HCT116 (cell line): ENCODE results near the gene MYO1F. TPM values are rescaled to one million over a fixed set of nuclear protein-coding genes. Genes with fewer than 3 reads are reported as not detected.

Source experiments
- ATAC-seq: fragments of 200-7000 bp; cut with Tn5 transposase; 2 replicates; pipeline ENCODE4 v1.9.1; 2020; ENCODE audit warnings: mild to moderate bottlenecking, moderate library complexity
- BruUV-seq: library from RNA; stranded (reverse); fragments of 400-500 nt; replicated peaks from 2 replicates; lab custom pipeline; 2021; lab: Mats Ljungman, UMichigan
- CTCF ChIA-PET: fragments of 300-600 bp; sonication (Branson Sonifier 250); formaldehyde crosslinking; loops from one replicate; lab custom pipeline; 2021; ENCODE audit warnings: antibody characterized with exemption; lab: Charles Lee
- POLR2A ChIA-PET: fragments of 300-600, 350-600 bp; sonication (Branson Sonifier 250); formaldehyde crosslinking; loops from one replicate; lab custom pipeline; 2021; ENCODE audit warnings: antibody characterized with exemption; lab: Charles Lee
- RAD21 ChIA-PET, 2 experiments: fragments of 300-600 bp; sonication (Branson Sonifier 250); formaldehyde crosslinking; loops; one replicate each; lab custom pipeline; 2023; ENCODE audit warnings: low total read pairs in 2 of 2; ENCODE audit not compliant: uncharacterized antibody in 2 of 2, unreplicated experiment in 2 of 2, low non-redundant PET in 1 of 2; lab: Charles Lee
- DNase-seq: peaks from one replicate; pipeline ENCODE4 v3.0.0-alpha.2; 2010; ENCODE audit warnings: low read depth, low spot score
- H2AFZ ChIP-seq: fragments of 200-600 bp; shearing (Covaris generic), sonication (generic); 2 replicates; pipeline ENCODE4 v1.6.1; 2017; ENCODE audit warnings: low read depth, mixed run types, mixed read lengths, antibody characterized with exemption, low read length; ENCODE audit not compliant: poor library complexity, severe bottlenecking
- H3K27ac ChIP-seq: 2 replicates; pipeline ENCODE4 v1.5.1; 2012; ENCODE audit warnings: low read depth, low read length
- H3K27me3 ChIP-seq: fragments of 200-600 bp; sonication (generic); 2 replicates; pipeline ENCODE4 v1.6.1; 2016; ENCODE audit warnings: mixed run types, low read length, mixed read lengths; ENCODE audit not compliant: insufficient read depth
- H3K36me3 ChIP-seq, 2 experiments: fragments of 200-500 bp in 1 of 2; fragments of 200-600 bp in 1 of 2; sonication (Bioruptor generic) in 1 of 2; sonication (generic) in 1 of 2; 2 replicates each; pipeline versions ENCODE4 v1.5.1 to v1.6.1; 2014 to 2016; ENCODE audit warnings: low read length in 2 of 2, inconsistent platforms in 1 of 2, mixed read lengths in 1 of 2, mixed run types in 1 of 2; ENCODE audit not compliant: insufficient read depth in 2 of 2, control insufficient read depth in 1 of 2
- H3K4me1 ChIP-seq, 2 experiments: fragments of 200-600 bp in 1 of 2; sonication (generic) in 1 of 2; 2 replicates each; pipeline versions ENCODE4 v1.5.1 to v1.6.1; 2012 to 2017; ENCODE audit warnings: low read length in 2 of 2, inconsistent platforms in 1 of 2, mild to moderate bottlenecking in 1 of 2, mixed read lengths in 1 of 2, mixed run types in 1 of 2, moderate library complexity in 1 of 2; ENCODE audit not compliant: insufficient read depth in 2 of 2, control insufficient read depth in 1 of 2
- H3K4me2 ChIP-seq: fragments of 200-600 bp; sonication (generic); 2 replicates; pipeline ENCODE4 v1.6.1; 2017; ENCODE audit warnings: mixed run types, low read length, mixed read lengths
- H3K4me3 ChIP-seq, 2 experiments: fragments of 200-600 bp in 1 of 2; sonication (generic) in 1 of 2; replicated peaks in 1 of 2; 2 replicates each; pipeline ENCODE4 v1.5.1; 2011 to 2016; ENCODE audit warnings: low read length in 2 of 2, control low read depth in 1 of 2, low read depth in 1 of 2, mild to moderate bottlenecking in 1 of 2, mixed read lengths in 1 of 2, mixed run types in 1 of 2
- H3K79me2 ChIP-seq: fragments of 200-600 bp; sonication (generic); 2 replicates; pipeline ENCODE4 v1.6.1; 2017; ENCODE audit warnings: mild to moderate bottlenecking, mixed run types, low read length, moderate library complexity, mixed read lengths; ENCODE audit not compliant: insufficient read depth
- H3K9ac ChIP-seq: fragments of 200-600 bp; sonication (generic); 2 replicates; pipeline ENCODE4 v1.6.1; 2016; ENCODE audit warnings: low read length, mixed read lengths
- H3K9me2 ChIP-seq: fragments of 200-600 bp; sonication (generic), shearing (Covaris generic); 2 replicates; pipeline ENCODE4 v1.6.1; 2017; ENCODE audit warnings: mixed run types, mild to moderate bottlenecking, moderate library complexity; ENCODE audit not compliant: insufficient read depth
- H3K9me3 ChIP-seq, 2 experiments: fragments of 200-500 bp in 1 of 2; fragments of 200-600 bp in 1 of 2; sonication (Bioruptor generic) in 1 of 2; sonication (generic) in 1 of 2; 2 replicates each; pipeline ENCODE4 v1.6.1; 2014 to 2017; ENCODE audit warnings: low read length in 2 of 2, mixed read lengths in 2 of 2, inconsistent platforms in 1 of 2, low read depth in 1 of 2, mild to moderate bottlenecking in 1 of 2, mixed run types in 1 of 2, moderate library complexity in 1 of 2; ENCODE audit not compliant: control insufficient read depth in 1 of 2, insufficient read depth in 1 of 2
- H4K20me1 ChIP-seq: fragments of 200-600 bp; sonication (generic), shearing (Covaris generic); 2 replicates; pipeline ENCODE4 v1.6.1; 2017; ENCODE audit warnings: mixed run types, mild to moderate bottlenecking, moderate library complexity; ENCODE audit not compliant: insufficient read depth
- EZH2phosphoT487 ChIP-seq: fragments of 200-600 bp; IDR thresholded peaks from 2 replicates; pipeline ENCODE4 v1.6.1; 2018; ENCODE audit warnings: antibody characterized with exemption, borderline replicate concordance
- POLR2AphosphoS5 ChIP-seq: IDR thresholded peaks from 2 replicates; pipeline ENCODE4 v1.6.1; 2011; ENCODE audit warnings: mild to moderate bottlenecking, low read depth, low read length, moderate library complexity
- SRF ChIP-seq: IDR thresholded peaks from 2 replicates; pipeline ENCODE4 v1.6.1; 2012; ENCODE audit warnings: low read depth
- YY1 ChIP-seq: IDR thresholded peaks from 2 replicates; pipeline ENCODE4 v1.6.1; 2011; ENCODE audit warnings: low read length, low read depth, moderate library complexity, mild to moderate bottlenecking; ENCODE audit not compliant: insufficient replicate concordance; ENCODE audit errors: extremely low read depth
- intact Hi-C: fragments of 100-400 bp; cut with micrococcal nuclease; formaldehyde crosslinking; loops from 2 replicates; pipeline ENCODE4 v1.10.0; 2022
- total RNA-seq: library from RNA; stranded (reverse); gene quantifications from one replicate; pipeline ENCODE4 v1.2.1, GENCODE V29; 2021; ENCODE audit not compliant: unreplicated experiment
- TF ChIP-seq, protein P1 (sequence below): IDR thresholded peaks from 2 replicates; pipeline ENCODE4 v1.6.1; 2012; ENCODE audit warnings: low read depth
- TF ChIP-seq, protein P2 (sequence below), 3 experiments: fragments of 200-600 bp in 1 of 3; sonication (generic) in 1 of 3; IDR thresholded peaks in 2 of 3; conservative IDR thresholded peaks in 1 of 3; 2 replicates each; pipeline ENCODE4 v1.5.1; 2012 to 2017; ENCODE audit warnings: low read depth in 2 of 3, low read length in 2 of 3, antibody characterized with exemption in 1 of 3, borderline replicate concordance in 1 of 3, control low read depth in 1 of 3, mild to moderate bottlenecking in 1 of 3, mixed read lengths in 1 of 3, mixed run types in 1 of 3, moderate library complexity in 1 of 3; ENCODE audit not compliant: insufficient read depth in 1 of 3
- TF ChIP-seq, protein P3 (sequence below): IDR thresholded peaks from 2 replicates; pipeline ENCODE4 v1.6.1; 2012

The MYO1F gene
- total RNA-seq, 1 experiment from 2014 or later: 0.39 TPM

DNA sequence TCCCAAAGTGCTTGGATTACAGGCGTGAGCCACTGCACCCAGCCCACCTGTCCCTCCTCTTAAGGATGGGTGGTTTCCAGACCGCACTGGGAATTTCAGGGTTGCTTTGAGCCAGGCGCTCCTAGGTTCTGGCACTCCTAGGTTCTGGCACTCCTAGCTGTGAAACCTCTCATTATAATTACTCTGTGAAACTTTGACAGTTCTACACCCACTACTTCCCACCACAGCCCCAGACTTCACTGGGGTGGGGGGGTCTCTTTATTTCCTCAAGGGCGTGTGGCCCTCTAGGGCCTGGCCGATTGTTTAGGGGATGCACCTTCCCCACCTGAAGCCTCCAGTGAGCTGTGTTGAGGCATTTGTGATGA lies 35.5 kb upstream of the MYO1F start (continued):
- TF ChIP-seq, protein P1, sequence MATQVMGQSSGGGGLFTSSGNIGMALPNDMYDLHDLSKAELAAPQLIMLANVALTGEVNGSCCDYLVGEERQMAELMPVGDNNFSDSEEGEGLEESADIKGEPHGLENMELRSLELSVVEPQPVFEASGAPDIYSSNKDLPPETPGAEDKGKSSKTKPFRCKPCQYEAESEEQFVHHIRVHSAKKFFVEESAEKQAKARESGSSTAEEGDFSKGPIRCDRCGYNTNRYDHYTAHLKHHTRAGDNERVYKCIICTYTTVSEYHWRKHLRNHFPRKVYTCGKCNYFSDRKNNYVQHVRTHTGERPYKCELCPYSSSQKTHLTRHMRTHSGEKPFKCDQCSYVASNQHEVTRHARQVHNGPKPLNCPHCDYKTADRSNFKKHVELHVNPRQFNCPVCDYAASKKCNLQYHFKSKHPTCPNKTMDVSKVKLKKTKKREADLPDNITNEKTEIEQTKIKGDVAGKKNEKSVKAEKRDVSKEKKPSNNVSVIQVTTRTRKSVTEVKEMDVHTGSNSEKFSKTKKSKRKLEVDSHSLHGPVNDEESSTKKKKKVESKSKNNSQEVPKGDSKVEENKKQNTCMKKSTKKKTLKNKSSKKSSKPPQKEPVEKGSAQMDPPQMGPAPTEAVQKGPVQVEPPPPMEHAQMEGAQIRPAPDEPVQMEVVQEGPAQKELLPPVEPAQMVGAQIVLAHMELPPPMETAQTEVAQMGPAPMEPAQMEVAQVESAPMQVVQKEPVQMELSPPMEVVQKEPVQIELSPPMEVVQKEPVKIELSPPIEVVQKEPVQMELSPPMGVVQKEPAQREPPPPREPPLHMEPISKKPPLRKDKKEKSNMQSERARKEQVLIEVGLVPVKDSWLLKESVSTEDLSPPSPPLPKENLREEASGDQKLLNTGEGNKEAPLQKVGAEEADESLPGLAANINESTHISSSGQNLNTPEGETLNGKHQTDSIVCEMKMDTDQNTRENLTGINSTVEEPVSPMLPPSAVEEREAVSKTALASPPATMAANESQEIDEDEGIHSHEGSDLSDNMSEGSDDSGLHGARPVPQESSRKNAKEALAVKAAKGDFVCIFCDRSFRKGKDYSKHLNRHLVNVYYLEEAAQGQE: no peak
- TF ChIP-seq YY1: no peak
- TF ChIP-seq, all 23 proteins: peak for 0

DNA sequence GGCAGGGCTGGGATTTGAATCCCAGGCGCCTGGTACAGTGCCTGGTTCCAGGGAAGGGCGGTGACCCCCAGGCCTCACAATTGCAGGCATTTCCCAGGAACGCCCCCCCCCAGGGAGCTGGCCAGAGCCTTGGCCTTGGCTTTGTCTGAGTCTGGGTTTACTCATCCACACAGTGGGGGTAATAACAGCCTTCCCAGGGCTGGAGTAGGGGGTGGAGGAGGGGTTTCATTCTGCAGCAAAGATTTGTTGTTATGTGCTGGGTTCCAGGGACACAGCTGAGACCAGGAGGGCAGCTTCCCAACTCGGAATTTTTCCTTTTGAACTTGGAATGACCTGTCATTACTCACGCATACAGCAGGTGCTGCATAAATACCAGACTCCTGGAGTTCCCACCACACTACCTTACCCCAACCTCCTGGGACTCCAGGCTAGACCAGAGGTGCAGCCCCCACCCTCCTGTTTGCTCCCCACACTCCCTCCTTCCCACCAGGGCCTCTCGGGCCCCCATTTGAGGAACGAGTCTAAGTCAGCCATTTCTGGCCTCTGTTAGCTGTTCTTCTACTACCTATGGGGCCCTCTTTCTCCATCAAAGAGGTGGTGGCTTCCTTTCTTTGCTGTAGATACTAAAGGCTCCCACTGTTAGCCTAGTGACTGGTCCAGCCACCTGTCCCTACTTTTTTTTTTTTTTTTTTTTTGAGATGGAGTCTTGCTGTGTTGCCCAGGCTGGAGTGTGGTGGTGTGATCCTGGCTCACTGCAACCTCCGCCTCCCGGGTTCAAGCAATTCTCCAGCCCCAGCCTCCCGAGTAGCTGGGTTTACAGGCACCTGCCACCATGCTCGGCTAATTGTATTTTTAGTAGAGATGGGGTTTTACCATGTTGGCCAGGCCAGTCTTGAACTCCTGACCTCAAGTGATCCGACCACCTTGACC lies 34.9 kb upstream of the MYO1F start:
- POLR2A ChIA-PET: no interaction called here
- CTCF ChIA-PET: no interaction called here
- TF ChIP-seq SRF: no peak
- TF ChIP-seq, protein P2, sequence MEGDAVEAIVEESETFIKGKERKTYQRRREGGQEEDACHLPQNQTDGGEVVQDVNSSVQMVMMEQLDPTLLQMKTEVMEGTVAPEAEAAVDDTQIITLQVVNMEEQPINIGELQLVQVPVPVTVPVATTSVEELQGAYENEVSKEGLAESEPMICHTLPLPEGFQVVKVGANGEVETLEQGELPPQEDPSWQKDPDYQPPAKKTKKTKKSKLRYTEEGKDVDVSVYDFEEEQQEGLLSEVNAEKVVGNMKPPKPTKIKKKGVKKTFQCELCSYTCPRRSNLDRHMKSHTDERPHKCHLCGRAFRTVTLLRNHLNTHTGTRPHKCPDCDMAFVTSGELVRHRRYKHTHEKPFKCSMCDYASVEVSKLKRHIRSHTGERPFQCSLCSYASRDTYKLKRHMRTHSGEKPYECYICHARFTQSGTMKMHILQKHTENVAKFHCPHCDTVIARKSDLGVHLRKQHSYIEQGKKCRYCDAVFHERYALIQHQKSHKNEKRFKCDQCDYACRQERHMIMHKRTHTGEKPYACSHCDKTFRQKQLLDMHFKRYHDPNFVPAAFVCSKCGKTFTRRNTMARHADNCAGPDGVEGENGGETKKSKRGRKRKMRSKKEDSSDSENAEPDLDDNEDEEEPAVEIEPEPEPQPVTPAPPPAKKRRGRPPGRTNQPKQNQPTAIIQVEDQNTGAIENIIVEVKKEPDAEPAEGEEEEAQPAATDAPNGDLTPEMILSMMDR (IDR thresholded peaks at IDR 0.05 in 2 of 3, conservative IDR thresholded peaks at IDR 0.05 in 1 of 3; ENCODE audit: borderline replicate concordance in 1 of 3, insufficient read depth in 1 of 3, low read depth in 2 of 3, low read length in 2 of 3): no peak
- TF ChIP-seq EZH2phosphoT487: no peak
- no peak for TF ChIP-seq POLR2AphosphoS5
- TF ChIP-seq, protein P3, sequence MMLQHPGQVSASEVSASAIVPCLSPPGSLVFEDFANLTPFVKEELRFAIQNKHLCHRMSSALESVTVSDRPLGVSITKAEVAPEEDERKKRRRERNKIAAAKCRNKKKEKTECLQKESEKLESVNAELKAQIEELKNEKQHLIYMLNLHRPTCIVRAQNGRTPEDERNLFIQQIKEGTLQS: no peak
- TF ChIP-seq, all 23 proteins: peak for 0
- Histone ChIP-seq H3K9me3 (no peaks in the 10 kb centered on the region), H3K36me3 (no peaks in the 10 kb centered on the region), H3K4me3 (no peak overlapping the region), H3K4me2 (peak overlapping the region; percentile 42), H3K27me3 (no peaks in the 10 kb centered on the region), H3K79me2 (no peaks in the 10 kb centered on the region), H2AFZ (no peak overlapping the region), H3K9me2 (no peaks in the 10 kb centered on the region), H3K4me1 (peaks cover 10 to 41% of the 10 kb centered on the region in 2 experiments), H3K9ac (no peak overlapping the region), H3K27ac (no peak overlapping the region), H4K20me1 (no peaks in the 10 kb centered on the region)
- intact Hi-C loops: no loop called here
- no TSS peak for BruUV-seq
- DNase-seq (no peak), ATAC-seq (no peak)
- RAD21 ChIA-PET: no interaction called here
